HG03439 (cell line): Measurements from ENCODE around the gene PTPN2.

Experiments used
- ATAC-seq: cut with Tn5 transposase; IDR thresholded peaks from one replicate; pipeline ENCODE4 v1.9.1; 2021; ENCODE audit warnings: mild to moderate bottlenecking, moderate library complexity; ENCODE audit not compliant: unreplicated experiment

Gene PTPN2

DNA sequence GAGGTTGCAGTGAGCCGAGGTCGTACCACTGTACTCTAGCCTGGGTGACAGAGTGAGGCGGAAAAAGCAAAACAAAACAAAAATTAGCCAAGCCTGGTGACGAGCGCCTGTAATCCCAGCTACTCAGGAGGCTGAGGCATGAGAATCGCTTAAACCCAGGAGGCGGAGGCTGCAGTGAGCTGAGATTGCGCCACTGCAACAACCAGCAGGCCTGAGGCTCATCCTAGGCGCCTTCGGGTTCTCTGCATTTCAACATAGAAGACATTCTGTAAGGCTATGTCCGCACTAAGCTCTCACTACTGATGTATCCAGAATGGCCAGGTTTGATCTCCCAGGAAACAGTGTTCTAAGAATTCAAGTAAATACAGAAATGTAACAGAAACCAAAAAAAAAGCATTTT lies 23.5 kb downstream of the PTPN2 start:
- no peak for ATAC-seq

- no peak for ATAC-seq
These were observed 25.0 kb downstream of the PTPN2 start for GRCh38 chr18:12858991-12859390.

DNA sequence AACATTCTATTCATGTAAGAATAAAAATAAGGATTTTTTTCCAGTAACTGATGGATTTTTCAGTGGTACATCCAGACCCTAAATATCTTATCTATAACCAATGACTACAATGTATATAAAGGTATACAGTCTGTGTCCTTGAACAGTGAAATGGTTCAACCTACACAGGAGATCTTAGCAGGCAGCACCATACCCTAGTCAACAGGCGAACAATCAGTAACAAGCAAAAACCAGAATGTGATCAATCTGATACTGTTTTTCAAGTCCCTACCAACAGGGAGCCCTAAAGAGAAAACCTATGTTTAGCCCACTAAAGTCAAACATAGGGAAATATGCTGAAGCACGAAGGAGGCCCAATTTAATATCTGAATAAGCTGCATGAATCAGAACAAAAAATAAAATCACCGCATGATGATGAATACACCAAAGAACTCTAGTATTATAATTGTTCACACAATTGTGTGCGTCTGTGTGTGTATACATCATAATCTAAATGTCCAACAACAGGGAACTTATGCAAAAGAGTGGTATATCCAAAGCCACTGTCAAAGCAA lies 26.0 kb downstream of the PTPN2 start:
- ATAC-seq: no peak

- ATAC-seq: no peak
These were observed 26.7 kb downstream of the PTPN2 start for GRCh38 chr18:12857215-12857905.

DNA sequence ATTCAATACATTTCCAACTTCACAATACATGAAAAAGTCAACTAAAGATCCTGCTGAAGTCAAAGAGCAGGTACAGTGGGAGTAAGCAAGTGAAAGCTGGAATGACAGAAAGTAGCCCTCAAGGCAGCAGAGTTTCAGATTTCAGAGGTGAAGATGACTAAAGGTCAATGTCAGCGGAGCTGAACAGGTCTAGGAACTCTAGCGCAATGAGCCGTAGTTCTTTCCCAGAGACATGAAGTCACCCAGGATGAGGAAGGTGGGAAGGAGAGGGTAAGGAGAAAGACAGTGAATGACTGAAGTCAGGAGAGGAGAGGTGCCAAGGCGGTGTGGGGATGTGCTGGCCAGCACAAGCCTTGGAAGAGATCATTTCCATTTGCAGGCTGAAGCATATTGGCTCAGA lies 28.1 kb downstream of the PTPN2 start:
- no peak for ATAC-seq

DNA sequence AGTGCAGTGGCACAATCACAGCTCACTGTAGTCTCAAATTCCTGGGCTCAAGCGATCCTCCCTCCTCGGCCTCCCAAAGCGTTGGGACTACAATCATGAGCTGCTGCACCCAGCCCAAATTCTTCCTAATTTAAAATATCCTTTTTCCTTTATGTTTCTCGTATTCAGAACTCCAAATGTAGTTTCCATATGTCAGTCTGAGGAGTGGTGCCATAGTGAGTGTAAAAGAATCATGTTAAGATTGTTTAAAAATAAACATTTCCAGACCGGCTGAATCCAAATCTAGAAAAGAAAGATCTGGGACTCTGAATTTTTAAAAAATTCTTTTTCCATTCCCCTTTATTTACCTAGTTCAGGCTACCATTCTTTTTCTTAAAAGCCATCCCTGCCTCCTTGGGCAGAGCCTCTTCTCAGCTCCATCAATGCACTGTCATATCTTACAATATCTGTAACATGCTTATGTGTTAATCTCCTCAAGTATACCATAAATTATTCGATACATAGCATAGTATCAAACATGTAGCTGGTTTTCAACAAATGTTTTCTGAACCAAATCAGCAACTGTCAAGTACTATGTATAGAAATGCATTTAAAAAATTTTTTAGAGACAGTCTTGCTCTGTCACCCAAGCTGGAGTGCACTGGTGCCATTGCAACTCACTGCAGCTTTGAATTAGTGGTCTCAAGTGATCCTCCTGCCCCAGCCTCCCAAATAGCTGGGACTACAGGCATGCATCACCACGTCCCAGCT lies 31.3 kb downstream of the PTPN2 start:
- ATAC-seq: no peak

- no peak for ATAC-seq
These were observed 32.3 kb downstream of the PTPN2 start for GRCh38 chr18:12851716-12852115.

GRCh38 chr18:12849548-12849947 lies 34.5 kb downstream of the PTPN2 start:
- ATAC-seq: no peak

DNA sequence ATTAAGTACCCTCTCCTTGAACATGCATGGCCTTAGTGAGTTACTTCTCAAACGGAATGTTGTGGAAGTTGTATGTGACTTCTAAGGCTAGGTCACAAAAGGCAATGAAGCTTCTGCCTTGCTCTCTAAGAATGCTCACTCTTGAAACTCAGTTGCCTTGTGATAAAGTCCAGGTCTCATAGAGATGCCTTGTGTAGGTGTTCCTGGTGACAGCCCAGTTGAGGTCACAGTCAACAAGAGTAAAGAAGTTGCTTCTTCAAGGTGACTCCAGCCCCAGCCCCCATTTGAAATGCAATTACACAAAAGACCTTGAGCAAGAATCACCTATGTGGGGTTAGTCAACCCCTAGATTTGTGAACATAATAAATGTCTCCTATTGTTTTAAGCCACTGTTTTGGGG lies 35.6 kb downstream of the PTPN2 start:
- ATAC-seq: no peak

DNA sequence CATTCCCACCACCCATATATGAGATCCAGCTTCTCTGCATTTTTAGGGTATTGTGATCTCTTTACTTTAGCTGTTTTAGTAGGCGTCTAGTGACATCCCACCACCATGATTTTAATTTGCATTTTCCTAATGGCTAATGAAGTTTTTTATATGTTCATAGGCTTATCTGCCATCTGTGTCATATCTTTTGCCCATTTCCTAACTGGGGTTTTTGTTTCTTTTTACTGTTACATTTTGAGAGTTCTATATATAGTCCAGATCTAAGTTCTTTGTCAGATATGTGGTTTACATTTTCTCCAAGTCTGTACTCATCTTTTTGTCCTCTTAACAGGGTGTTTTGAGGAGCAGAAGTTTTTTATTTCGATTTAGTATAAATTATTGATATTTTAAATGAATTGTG lies 39.6 kb downstream of the PTPN2 start:
- no peak for ATAC-seq

- ATAC-seq: no peak
These were observed 40.4 kb downstream of the PTPN2 start for GRCh38 chr18:12843420-12844350.

DNA sequence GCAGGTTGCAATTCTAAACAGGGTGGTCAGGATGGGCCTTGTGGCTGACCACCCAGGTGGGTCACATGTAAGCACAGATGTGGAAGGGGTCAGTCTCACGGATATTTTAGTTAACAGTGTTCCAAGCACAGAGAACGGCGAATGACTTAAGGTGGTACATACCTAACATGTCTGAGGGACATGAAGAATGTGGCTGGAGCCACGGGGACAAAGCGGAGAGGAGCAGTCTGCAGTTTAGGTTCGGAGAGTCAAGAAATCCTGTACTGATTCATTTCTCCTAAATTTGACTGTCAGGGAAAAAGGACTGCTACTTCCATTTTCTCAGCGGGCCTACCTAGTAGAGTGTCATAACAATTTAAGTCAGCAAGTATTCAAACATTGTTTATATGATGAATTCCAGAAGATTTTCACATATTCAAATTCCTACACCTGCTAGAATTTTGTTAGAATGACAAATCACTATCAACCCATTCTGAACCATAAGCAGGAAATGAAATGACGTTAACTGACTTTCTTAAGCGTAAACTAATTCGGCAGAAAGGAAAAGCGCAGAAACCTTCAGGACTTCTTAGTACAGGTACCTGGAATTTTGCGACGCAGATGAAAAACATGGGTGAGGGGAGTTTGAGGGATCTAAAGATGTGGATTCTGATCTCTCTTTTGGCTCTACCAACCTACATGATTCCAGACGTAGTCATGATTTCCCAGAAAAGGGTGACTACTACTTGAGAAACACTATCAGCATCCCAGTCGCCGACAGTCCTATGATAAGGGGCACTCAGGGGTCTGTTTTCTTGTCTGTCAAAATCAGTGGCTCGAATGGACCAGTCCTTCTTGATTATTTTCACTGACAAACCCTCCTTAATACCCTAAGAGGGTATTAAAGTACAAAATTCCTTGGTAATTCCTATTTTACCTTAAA lies 41.3 kb downstream of the PTPN2 start:
- ATAC-seq: no peak

DNA sequence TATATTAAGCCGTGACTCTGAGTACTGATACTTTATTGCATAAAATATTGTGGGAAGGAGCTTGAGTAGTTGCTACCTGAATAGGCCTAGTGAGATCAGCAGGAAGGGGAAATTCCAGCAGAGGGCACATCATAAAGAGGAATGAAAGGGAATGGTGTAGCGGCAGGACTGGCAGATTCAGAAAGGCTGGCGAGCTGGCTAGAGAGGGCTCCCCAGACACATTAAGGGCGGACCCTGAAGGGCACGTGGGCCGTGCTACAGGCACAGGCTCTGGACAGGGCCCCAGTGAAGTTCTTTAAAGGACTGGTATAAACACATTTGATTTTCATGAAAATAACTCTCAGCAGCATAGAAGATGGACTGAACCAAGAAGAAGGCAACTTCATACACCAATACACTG lies 43.0 kb downstream of the PTPN2 start:
- no peak for ATAC-seq

- ATAC-seq: no peak
These were observed 43.7 kb downstream of the PTPN2 start for GRCh38 chr18:12840382-12840781.

DNA sequence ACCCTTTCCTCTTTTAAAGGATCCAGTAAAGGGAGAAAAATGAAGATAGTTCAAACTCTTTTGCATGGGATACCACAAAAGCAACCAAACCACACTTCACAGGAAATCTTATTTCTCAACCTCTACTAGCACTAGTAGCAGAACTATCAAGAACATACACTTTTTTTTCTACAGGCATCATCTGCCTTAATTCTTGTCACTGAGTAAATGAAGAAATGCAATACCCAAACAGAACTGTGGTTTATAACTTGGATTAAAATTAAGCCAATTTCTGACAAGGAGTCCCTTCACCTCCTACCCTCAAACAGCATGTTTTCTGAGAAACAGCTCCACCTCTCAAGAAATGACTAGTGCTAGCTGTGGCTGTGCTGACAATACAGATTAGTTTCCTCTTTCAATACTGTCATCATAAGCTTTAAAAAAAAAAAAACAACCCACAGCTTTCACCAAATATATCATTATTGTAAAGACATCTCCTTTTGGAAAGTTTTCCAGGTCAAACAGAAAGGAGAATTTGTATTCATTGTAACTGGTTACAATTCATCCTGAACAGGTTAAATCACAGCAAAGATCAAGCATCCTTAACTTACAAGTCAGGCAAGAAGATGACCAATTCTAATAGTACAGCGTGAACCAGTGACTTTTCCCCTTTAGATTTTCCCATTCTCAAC lies 44.4 kb downstream of the PTPN2 start:
- ATAC-seq: peak; percentile 75

DNA sequence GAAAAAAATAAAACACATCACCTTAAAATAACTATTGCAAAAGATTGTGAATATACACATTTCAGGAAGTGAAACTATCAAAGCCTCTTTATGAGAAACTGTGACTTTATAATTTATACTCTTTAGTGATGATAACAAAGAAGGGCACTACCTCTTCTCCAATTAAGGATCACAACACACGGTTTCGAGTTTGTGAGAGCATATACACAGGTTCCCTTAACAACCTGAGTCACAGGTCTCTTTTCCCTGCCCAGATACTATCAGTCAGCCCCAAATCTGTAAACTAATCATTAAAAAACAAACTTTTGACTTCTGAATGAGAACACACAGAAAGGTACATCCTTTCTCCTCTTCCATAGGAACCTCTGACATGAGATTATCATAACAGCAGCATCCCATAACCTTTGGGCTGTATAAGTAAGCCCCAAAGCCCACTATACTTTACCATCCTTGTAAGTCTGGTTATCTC lies 44.9 kb downstream of the PTPN2 start:
- peak; percentile 35 for ATAC-seq

- ATAC-seq: no peak
These were observed 45.8 kb downstream of the PTPN2 start for GRCh38 chr18:12838178-12838634.

- ATAC-seq: no peak
These were observed 46.3 kb downstream of the PTPN2 start for GRCh38 chr18:12837747-12838146.

- no peak for ATAC-seq
These were observed 47.5 kb downstream of the PTPN2 start for GRCh38 chr18:12836551-12836950.
